Upper lobe of right lung (tissue), 1 donor: Measurements from ENCODE around the gene PMP22. TPM values are rescaled to one million over a fixed set of nuclear protein-coding genes. Genes with fewer than 3 reads are reported as not detected.

ENCODE experiments used
- ATAC-seq: fragments of 200-7000 bp; cut with Tn5 transposase; one replicate; pipeline ENCODE4 v1.9.1; 2020; ENCODE audit warnings: mild to moderate bottlenecking, moderate library complexity
- DNase-seq: peaks from one replicate; pipeline ENCODE4 v3.0.0-alpha.2; 2020
- H3K27ac ChIP-seq: fragments of 200-600 bp; one replicate; pipeline ENCODE4 v1.8.0; 2022
- H3K27me3 ChIP-seq: fragments of 200-600 bp; one replicate; pipeline ENCODE4 v1.8.0; 2022; ENCODE audit warnings: mild to moderate bottlenecking
- H3K36me3 ChIP-seq: fragments of 200-600 bp; one replicate; pipeline ENCODE4 v1.8.0; 2022
- H3K4me1 ChIP-seq: fragments of 200-600 bp; one replicate; pipeline ENCODE4 v1.8.0; 2022
- H3K4me3 ChIP-seq: fragments of 200-600 bp; one replicate; pipeline ENCODE4 v1.8.0; 2022; ENCODE audit warnings: mild to moderate bottlenecking
- H3K9me3 ChIP-seq: fragments of 200-600 bp; one replicate; pipeline ENCODE4 v1.8.0; 2022
- intact Hi-C: fragments of 100-400 bp; cut with DNase I; formaldehyde crosslinking; loops from one replicate; pipeline ENCODE4 v1.11.0; 2022
- long read RNA-seq: library from polyadenylated mRNA; unstranded; transcript quantifications from one replicate; pipeline ENCODE4 v2.0.0, GENCODE V29; 2021
- total RNA-seq: library from RNA; stranded (reverse); fragmentation: NEBNext Ultra II Directional; extraction: Animal tissue kit (Norgen Biotek cat#: 25700); gene quantifications from one replicate; pipeline ENCODE4 v1.2.1, GENCODE V29; 2021
- TF ChIP-seq, protein P1 (sequence below): fragments of 200-600 bp; IDR thresholded peaks from one replicate; pipeline ENCODE4 v1.8.0; 2022; ENCODE audit warnings: antibody characterized with exemption
- donor health status: DM: no; HTN: yes; CAD: no; lungs with severe emphysema.

PMP22 gene
- 157 TPM for total RNA-seq
- long read RNA-seq, transcript PMP22-203 (5 exons, 1,817 nt): major isoform, 176 of 271 reads
- long read RNA-seq, transcript PMP22-201 (5 exons, 1,861 nt): minor isoform, 34 of 271 reads
- long read RNA-seq, partial matches to known transcripts: 38 of 271 reads
- long read RNA-seq, other reads (novel, unspliced or antisense): 21 of 271 reads

DNA sequence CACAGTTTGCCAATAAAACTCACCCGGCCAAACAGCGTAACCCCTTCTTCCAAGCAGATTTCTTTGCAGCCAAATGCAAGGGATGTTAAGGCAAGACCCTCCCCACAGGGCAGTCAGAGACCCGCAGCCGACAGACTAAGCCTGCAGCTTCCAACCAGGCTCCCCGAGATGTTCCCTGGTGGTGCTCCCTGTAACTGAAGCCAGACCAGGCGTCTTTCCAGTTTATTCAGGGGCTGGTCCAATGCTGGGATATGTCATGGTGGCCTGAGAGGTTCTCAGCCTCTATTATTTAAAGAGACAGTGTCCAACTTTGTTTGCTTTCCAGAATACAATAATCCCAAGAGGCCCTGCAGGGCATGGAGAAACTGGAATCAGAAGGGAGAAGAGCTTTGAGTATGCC is at the start of gene PMP22:
TSS of gene PMP22 (minus strand) at position 196 of the 400 bp plus-strand sequence. CDS start 4,599 bp downstream, outside the sequence.
- Histone ChIP-seq H3K36me3 (no peaks in the 10 kb centered on the region), H3K4me3 (peak within 1 kb of the TSS; percentile 62), H3K27ac (peak within 1 kb of the TSS; percentile 38), H3K9me3 (no peaks in the 10 kb centered on the region), H3K4me1 (peaks cover 11% of the 10 kb centered on the region), H3K27me3 (no peaks in the 10 kb centered on the region)
- ATAC-seq (no peak), DNase-seq (no peak)
- intact Hi-C loops: no loop called here
- TF ChIP-seq, protein P1, sequence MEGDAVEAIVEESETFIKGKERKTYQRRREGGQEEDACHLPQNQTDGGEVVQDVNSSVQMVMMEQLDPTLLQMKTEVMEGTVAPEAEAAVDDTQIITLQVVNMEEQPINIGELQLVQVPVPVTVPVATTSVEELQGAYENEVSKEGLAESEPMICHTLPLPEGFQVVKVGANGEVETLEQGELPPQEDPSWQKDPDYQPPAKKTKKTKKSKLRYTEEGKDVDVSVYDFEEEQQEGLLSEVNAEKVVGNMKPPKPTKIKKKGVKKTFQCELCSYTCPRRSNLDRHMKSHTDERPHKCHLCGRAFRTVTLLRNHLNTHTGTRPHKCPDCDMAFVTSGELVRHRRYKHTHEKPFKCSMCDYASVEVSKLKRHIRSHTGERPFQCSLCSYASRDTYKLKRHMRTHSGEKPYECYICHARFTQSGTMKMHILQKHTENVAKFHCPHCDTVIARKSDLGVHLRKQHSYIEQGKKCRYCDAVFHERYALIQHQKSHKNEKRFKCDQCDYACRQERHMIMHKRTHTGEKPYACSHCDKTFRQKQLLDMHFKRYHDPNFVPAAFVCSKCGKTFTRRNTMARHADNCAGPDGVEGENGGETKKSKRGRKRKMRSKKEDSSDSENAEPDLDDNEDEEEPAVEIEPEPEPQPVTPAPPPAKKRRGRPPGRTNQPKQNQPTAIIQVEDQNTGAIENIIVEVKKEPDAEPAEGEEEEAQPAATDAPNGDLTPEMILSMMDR: no peak

- Histone ChIP-seq H3K4me3 (no peak overlapping the region), H3K36me3 (no peaks in the 10 kb centered on the region), H3K27ac (no peak overlapping the region), H3K9me3 (no peaks in the 10 kb centered on the region), H3K4me1 (peaks cover 4% of the 10 kb centered on the region), H3K27me3 (no peaks in the 10 kb centered on the region)
- TF ChIP-seq, protein P1: no peak
- intact Hi-C loops: no loop called here
- ATAC-seq (no peak), DNase-seq (no peak)
These were observed 46.9 kb upstream of the PMP22 start for GRCh38 chr17:15311996-15312395.

- no peaks in the 10 kb centered on the region for H3K9me3 ChIP-seq
- H3K27ac ChIP-seq: no peak overlapping the region
- DNase-seq (no peak), ATAC-seq (no peak)
- peaks cover 8% of the 10 kb centered on the region for H3K4me1 ChIP-seq
- TF ChIP-seq, protein P1: no peak
- intact Hi-C loops: no loop called here
- no peaks in the 10 kb centered on the region for H3K36me3 ChIP-seq
- no peaks in the 10 kb centered on the region for H3K27me3 ChIP-seq
- H3K4me3 ChIP-seq: no peak overlapping the region
These were observed 44.7 kb upstream of the PMP22 start for GRCh38 chr17:15309793-15310192.

GRCh38 chr17:15309236-15309635 is 44.1 kb upstream of the PMP22 start:
- Histone ChIP-seq H3K27me3 (no peaks in the 10 kb centered on the region), H3K4me1 (peaks cover 8% of the 10 kb centered on the region), H3K36me3 (no peaks in the 10 kb centered on the region), H3K4me3 (no peak overlapping the region), H3K27ac (no peak overlapping the region), H3K9me3 (no peaks in the 10 kb centered on the region)
- TF ChIP-seq, protein P1: no peak
- DNase-seq (no peak), ATAC-seq (no peak)
- intact Hi-C loops: no loop called here

DNA sequence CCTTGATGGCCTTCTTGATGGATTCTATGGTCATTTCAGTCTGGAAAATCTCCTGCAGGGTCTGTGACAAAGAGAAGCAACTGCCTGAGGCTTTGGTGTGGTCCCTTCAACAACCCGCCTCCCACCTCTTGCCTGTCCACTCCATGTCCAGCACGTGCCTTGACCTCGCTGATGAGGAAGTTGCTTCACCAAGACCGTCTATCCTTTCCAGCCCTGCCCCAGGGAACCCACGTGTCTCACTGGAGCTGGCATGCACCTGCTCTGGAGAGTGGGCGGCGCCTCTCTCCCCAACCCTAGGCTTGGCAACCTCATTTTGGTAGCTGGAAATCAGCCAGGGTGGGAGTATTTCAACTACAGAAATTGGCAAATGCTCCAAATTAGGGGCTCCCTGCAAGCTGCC is 43.6 kb upstream of the PMP22 start:
- Histone ChIP-seq H3K36me3 (no peaks in the 10 kb centered on the region), H3K27me3 (no peaks in the 10 kb centered on the region), H3K4me1 (peaks cover 8% of the 10 kb centered on the region), H3K27ac (no peak overlapping the region), H3K9me3 (no peaks in the 10 kb centered on the region), H3K4me3 (no peak overlapping the region)
- TF ChIP-seq, protein P1: no peak
- intact Hi-C loops: no loop called here
- no peak for ATAC-seq
- no peak for DNase-seq

- DNase-seq (no peak), ATAC-seq (no peak)
- intact Hi-C loops: no loop called here
- H3K4me1 ChIP-seq: peaks cover 8% of the 10 kb centered on the region
- H3K27ac ChIP-seq: no peak overlapping the region
- TF ChIP-seq, protein P1: no peak
- no peaks in the 10 kb centered on the region for H3K9me3 ChIP-seq
- no peak overlapping the region for H3K4me3 ChIP-seq
- H3K36me3 ChIP-seq: no peaks in the 10 kb centered on the region
- no peaks in the 10 kb centered on the region for H3K27me3 ChIP-seq
These were observed 42.6 kb upstream of the PMP22 start for GRCh38 chr17:15307710-15308111.
